NCI-H748 (cell line): ENCODE results near the gene RPS15.

ENCODE experiments used
- DNase-seq: peaks from one replicate; lab custom pipeline; 2025; ENCODE audit not compliant: unreplicated experiment; lab: John Stamatoyannopoulos, UW

RPS15 gene

DNA sequence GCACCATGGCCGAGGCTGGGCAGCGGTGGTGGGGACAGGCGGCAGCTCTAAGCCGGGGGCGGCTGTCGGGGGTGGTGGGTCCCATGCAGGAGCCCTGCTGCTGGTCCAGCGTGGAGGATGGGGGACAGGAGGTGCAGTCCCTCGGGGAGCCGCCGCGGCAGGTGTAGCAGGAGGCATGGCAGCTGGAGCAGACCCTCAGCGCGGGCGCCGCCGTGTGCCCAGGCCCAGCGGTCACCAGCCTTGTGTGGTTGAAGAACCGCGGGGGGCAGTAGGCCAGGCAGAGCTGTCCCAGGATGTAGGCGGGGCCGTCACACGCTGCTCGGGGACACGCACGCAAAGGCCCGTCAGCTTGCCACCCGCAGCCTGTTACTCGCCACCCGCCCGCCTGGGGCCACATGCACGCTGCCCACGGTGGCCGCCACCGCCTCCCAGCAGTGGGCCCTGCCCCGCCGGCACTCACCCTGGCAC, 43.7 kb downstream of the RPS15 start:
- DNase-seq, result no peak

DNA sequence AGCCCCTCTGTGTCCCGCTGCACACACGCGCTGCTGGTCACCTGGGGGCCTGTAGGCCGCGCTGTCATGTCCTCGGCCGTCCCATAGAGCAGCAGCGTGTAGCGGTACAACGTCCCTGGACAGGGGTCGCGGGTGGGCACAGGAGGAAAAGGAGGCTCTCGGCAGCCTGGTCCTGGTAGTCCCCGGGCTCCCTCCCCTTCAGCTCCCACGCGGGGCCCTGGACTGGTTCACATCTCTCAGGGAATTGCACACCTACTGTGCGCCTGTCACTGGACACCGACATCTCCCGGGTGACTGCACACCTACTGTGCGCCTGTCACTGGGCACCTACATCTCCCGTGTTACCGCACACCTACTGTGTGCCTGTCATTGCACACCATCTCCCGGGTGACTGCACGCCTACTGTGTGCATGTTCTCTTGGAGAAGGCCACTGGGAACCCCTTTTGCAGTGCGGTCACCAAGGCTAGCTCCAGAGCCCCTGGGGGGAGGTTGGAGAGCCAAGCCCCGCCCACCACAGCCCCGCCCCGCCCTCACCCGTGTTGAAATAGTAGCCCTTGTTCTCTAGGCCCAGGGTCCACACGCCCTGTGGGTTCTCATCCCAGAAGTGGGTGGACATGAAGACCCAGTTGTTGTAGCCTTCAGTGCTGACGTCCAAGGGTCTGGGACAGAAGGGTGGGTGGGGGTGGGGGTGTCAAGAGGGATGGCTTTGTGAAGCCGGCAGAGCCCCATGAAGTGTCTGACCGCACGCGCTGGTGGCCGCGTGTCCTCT, 44.4 kb downstream of the RPS15 start:
- DNase-seq, result no peak

DNA sequence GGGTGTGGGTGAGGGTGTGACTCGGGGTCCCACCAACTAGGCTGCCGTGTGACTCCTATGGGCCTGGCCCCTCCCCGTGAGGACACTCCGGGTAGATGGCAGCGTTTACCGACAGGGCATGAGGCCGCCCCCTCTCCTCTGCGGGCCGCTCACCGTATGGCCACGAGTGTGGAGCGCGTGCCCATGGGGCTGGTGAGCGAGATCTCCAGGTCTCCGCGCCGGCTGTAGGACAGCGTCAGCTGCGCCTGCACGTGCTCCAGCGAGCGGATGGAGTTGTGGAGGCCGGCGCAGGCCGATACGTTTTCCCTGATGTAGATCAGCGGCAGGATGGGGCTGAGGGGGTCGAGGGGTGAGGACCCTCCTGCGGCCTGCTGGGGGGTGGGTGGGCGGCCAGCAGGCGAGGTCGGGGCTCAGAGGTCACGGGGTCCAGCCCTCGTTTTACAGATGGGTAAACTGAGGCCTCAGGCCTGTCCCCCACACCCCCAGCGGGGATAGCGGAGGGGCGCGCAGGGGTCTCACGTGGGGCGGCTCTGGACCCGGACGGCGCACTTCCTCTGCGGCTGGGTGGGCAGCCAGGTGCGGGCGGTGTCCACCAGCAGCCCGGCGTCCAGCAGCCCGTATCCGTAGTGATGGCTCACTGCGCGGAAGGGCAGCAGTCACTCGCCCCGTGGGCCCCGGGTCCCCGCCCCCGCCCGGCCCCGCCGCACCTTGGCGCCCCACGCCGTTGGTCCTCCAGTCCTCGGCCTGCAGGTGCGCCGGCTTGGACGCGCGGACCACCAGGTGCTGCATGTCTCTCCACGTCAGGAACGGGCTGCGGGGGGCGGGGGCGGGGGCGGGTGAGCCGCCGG, 45.2 kb downstream of the RPS15 start:
- DNase-seq, result no peak

DNA sequence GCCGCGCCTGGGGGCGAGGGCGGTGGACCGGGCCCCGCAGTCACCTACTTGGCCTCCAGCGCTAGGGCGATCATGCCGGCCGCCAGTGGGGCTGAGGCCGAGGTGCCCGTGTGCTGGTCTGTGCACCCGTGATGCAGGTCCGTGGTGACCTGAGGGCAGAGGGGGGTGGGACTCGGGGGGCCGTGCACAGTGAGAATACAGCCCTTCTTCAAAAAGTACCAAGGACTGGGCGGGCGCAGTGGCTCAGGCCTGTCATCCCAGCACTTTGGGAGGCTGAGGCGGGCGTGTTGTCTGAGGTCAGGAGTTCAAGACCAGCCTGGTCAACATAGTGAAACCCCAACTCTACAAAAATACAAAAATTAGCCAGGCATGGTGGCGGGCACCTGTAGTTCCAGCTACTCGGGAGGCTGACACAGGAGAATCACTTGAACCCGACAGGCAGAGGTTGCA, 45.8 kb downstream of the RPS15 start:
- no peak for DNase-seq

DNA sequence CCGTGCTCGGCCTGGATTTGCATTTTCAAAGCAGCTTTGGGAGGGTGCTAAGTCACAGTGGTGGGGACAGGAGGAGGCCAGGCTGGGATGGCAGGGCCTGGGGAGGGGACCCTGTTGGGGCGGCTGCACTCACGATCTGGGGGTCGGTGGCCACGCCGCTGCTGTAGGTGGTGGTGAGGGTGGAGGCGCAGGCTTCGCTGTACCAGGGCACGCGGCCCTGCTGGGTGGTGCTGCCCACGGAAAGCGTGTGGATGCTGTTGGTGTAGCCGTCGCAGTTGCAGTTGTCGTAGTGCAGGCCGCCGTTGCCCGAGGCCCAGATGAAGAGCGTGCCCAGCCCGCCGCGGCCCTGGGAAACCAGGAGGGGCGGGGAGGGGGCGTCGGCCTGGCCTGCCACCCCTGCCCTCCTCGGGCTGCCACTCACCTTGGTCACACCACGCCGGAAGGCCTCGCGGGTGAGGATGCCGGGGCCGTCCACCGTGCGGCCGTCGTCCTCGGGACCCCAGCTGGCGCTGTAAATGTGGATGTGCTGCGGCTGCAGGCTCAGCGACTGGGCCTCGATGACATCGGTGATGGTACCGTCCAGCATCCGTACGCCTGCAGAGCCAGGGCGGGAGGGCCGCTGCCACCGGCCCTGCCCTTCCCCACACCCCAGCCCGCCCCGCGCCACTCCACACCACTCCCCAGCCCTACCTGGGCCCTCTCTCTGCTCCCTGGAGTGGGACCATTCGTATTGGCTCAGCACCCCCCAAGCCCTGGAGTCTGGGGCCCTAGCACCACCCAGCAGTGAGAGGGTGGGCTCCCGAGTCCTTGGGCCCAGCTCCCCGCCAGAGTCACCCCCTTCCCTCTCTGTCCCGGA, 48.8 kb downstream of the RPS15 start:
- no peak for DNase-seq

DNA sequence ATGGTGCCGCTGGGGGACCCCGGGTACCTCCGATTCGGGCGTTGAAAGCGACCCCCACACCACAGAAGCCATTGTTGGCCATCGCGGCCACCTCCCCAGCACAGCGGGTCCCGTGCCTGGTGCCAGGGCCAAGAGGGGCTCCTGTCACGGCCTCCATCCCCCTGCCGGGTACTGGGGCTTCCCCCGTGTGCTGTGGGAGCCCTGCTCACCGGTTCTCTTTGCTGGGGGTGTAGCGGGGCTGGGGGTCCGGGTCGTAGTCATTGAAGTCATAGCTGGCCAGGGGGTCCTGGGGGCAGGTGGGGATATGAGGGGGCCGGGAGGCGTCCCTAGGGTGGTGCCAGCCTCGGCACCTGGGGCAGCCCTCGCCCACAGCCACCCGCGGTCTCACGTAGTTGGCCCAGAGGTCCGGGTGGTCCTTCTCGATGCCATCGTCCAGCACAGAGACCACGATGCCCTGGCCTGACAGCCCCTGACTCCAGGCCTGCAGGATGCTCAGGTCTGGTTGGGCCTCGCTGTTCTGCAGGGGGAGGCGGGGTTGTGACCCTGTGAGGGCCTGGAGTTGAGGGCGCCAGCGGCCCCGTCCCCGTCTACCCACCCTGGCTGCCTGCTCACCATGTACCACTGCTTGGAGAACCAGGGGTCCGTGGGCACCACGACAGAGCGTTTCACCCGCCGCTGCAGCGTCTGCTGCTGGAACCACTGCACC, 49.5 kb downstream of the RPS15 start:
- no peak for DNase-seq

DNA sequence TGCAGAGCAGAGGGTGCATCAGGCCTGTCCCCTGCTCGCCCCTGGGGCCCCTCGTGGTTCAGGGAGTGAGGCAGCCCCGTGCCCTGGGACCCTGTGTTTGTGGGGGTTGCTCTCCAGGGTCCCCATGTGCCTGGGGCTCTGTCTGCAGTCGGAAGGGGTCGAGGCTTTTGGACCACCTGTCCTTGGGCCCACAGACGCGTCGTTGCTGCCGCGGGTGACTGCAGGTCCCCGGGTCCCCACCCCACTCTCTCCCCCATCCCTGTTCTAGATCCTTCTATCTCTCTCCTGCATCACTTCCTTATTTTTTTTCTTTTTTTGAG, 50.0 kb downstream of the RPS15 start:
- no peak for DNase-seq

DNA sequence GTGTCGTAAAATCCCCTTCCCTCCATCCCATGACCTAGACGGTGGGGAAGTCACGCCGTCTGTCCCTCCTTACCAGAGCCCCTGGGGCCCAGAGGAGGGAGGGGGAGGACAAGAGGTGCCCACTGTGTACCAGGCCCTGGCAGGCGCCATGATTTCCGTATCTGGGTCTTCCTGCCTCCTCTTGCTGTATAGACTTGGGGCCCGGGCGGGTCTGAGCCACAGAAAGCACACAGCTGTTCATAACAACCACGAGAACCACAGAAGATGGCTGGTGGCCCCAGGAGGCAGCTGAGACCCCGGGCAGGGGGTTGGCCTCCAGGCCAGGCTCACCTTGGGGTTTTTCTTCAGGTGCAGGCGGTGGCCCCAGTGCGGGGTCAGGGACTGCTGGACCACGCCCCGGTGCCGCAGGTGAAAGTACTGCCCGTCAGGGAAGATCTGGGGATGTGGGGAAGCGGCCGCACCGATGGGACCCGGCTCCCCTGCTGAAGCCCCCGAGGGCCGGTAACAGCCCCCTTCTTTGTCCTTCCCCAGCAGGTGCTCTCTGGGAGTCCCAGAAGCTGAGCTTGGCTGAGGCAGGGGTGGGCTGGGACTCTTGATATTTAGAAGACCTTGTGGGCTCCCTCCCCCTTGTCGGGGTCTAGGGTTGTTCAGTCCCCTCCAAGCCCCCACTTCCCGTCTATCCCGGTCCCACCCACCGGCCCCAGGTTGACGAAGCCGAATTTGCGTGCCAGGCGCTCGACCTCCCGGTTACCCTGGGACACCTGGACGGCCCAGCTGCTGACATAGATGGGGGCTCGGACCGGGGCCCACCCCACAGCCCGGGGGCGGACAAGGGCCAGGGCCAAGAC, 51.5 kb downstream of the RPS15 start:
- DNase-seq, result no peak
